NCI-H510A (cell line): Measurements from ENCODE around the gene CHEK1.

ENCODE experiments used
- DNase-seq: peaks from one replicate; lab custom pipeline; 2025; lab: John Stamatoyannopoulos, UW

CHEK1 gene

DNA sequence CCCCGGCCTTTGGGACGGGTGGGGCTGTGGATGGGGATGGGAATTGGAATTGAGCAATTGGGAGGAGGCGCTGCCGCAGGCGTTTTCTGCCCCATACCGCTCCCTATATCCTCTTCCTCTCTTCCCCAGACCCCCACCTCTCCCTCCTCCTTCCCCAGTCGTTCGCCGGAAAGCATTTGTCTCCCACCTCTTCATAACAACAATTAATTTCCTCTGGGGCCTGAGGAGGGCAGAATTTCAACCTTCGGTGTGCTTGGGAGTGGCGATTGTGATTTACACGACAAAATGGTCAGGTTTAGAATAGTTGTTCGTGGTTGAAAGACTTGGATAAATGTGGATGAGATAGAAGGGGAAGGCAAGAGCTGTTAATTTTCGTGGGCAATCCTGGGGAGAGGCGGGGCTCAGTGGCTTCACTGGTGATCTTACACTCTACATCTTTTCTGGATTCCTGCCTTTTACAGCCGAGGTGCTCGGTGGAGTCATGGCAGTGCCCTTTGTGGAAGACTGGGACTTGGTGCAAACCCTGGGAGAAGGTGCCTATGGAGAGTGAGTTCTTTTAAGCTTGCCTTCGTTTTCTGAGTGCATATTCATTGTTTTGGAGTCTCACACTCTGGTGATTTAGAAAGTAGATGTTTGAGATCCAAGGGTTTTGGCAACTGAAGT is 1.5 kb downstream of the CHEK1 start:
- no peak for DNase-seq

DNA sequence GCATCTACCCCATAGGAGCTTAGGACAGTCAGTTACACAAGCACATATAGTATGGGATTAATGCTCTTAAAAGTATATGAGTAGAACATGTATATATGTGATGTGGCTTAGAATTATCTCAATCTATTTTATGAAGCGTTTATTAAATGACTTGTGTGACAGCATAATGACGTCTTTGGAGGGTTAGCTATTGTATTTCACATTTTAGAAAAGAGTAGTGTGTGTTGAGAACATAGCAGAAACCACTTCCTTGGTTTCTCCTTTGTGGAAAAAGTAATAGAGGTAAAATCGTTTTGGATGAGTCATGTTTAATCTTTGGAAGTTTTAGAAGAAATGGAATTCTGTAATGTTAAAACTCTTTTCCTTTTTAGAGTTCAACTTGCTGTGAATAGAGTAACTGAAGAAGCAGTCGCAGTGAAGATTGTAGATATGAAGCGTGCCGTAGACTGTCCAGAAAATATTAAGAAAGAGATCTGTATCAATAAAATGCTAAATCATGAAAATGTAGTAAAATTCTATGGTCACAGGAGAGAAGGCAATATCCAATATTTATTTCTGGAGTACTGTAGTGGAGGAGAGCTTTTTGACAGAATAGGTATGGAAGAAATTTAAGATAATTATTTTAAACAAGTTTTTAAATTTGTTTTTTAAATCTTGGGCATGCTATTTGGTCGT is 2.4 kb downstream of the CHEK1 start:
- no peak for DNase-seq

DNA sequence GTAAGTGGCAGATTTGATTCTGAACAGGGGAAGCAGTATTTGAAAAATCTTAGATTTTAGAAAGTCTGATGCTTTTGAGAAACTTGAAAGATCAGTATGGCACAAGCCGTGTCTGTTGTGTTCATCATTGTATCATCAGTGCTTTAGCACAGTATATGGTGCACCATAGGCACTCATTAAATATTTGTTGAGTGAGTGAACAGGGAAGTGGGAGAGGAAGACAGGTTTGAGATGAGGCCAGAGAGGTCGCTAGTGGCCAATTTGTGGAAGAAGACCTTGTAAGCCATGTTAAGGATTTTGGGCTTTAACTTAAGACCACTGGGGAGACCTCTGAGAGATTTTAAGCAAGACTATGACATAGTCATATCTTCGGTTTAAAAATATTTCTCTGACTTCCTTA is 12.9 kb downstream of the CHEK1 start:
- DNase-seq: no peak

DNA sequence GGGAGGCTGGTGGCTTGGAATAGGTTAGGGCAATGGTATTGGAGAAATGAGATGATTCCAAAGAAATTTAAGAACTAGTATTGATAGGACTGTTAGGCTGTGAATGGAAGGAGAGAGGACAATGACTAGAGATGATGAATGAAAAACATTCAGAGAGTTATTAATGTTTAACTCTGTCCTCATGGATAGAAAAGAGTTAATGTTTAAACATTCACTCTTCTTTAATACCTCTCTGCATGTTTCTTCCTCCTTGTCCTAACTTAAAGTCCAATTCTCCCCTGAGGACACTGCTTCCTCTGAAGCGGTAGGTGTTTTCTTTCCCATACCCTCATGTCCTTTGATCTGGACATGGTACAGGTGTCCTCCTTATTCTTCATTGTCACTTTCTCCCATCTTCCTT is 13.4 kb downstream of the CHEK1 start:
- DNase-seq: no peak

GRCh38 chr11:125645871-125646270 is 20.9 kb downstream of the CHEK1 start:
- no peak for DNase-seq

DNA sequence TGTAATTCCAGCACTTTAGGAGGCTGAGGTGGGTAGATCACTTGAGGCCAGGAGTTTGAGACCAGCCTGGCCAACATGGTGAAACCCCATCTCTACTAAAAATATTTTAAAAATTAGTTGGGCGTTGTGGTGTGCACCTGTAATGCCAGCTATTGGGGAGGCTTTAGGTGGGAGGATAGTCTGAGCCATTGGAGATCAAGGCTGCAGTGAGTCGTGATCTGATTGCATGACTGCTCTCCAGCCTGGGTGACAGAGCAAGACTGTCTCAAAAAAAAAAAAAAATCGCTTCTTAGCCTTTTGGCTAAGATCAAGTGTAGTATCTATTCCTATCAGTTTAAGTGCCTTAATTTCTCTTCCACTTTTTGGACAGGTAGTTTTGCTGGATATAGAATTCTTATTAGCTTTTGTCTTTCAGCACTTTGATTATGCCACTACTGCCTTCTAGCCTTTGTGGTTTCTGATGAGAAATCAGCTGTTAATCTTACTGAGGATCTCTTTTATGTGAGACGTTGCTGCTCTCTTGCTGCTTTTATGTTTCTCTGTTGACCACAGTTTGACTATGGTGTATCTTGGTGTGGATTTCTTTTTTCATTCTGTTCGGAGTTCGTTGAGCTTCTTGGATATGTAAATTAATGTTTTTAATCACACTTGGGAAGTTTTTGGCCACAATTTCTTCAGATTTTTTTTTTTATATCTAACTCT is 24.7 kb downstream of the CHEK1 start:
- no peak for DNase-seq

DNA sequence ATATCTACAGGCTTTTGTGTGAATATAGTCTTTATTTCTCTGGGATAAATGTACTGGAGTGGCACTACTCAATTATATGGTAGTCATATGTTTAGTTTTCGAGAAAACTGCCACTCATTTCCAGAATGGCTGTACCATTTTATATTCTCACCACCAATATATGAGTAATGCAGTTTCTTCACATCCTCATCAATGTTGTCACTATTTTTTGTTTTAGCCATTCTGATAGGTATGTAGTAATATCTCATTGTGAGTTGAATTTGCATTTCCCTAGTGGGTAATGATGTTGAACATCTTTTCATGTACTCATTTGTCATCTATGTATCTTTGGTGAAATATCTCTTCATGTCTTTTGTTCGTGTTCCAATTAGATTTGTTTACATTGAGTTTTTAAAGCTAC is 37.7 kb downstream of the CHEK1 start:
- DNase-seq: no peak

DNA sequence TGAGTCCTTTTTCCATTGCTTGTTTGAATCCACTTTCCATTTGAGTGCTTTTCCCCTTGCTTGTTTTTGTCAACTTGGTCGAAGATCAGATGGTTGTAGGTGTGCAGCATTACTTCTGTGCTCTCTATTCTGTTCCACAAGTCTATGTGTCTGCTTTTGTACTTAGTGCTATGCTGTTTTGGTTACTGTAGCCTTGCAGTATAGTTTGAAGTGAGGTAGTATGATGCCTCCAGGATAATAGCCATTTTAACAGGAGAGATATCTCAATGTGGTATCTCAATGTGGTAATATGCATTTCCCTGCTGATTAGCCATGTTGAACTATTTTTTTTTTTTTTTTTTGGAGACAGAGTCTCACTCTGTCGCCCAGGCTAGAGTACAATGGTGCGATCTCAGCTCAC is 38.9 kb downstream of the CHEK1 start:
- DNase-seq: no peak

GRCh38 chr11:125667151-125667550 is 42.2 kb downstream of the CHEK1 start:
- DNase-seq: no peak

- no peak for DNase-seq
These were observed 45.2 kb downstream of the CHEK1 start for GRCh38 chr11:125670172-125670571.

- no peak for DNase-seq
These were observed 46.6 kb downstream of the CHEK1 start for GRCh38 chr11:125671561-125671960.

GRCh38 chr11:125674210-125674609 is 49.2 kb downstream of the CHEK1 start:
- no peak for DNase-seq

- DNase-seq: no peak
These were observed 50.2 kb downstream of the CHEK1 start for GRCh38 chr11:125675196-125675595.

DNA sequence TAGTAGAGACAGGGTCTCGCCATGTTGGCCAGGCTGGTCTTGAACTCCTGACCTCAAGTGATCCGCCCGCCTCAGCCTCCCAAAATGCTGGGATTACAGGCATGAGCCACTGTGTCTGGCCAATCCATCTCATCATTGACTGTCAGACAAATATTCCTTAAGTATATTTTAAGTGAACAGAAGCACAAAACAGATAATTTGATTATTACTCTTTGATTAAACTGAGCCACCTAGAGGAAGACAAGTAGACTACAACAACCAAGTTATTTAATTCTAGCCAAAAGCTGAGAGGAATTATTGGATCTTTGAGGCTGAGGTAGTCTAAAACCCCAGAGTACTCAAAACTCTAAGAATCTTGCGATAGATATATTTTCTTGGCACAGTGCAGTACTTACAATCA is 54.4 kb downstream of the CHEK1 start:
- no peak for DNase-seq

DNA sequence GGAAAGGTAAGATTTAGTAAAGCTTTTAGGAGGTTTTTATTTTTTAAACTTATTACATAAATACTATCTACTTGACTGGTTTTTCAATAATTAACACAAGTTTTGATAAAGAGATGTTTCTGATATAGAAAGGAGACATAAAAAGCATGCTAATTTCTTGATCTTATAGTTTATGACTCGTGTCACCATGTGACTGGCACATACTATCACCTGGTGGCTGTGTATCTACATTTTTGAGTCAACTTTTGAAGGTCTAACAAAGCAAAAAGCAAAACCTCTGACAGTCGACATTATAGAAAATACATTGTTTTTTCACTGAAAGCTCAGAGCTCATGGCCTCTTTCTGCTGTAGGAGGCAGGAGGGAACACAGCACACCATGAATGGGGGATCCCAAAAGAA is 54.9 kb downstream of the CHEK1 start:
- no peak for DNase-seq

DNA sequence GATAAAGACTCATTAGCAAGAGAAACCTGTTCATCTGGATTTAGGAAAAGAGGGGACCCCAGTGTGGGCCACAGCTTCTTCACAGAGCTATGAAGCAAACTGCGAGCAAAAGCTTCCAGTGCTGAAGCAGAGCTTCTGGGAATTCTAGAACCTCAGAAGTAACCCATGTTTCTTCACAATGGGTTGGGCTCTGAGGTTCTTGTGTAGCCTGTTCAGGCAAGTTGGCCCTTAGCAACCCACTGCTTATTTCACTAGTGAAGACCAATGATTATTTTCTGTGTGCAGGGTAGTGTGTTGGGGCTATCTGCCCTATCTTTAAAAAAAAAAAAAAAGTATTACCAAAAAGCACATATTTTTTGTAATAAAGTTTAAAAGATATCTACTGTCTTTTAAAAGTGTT is 55.8 kb downstream of the CHEK1 start, which contains the start of gene ACRV1:
Gene ACRV1, minus strand, starts transcription at position 101 of the 400 bp plus-strand sequence. Its CDS starts 67 bp downstream, at position 34.
- DNase-seq: no peak

- DNase-seq: no peak
These were observed 60.3 kb downstream of the CHEK1 start for GRCh38 chr11:125685228-125685627.

- DNase-seq: no peak
These were observed 63.1 kb downstream of the CHEK1 start for GRCh38 chr11:125688066-125688465.

- DNase-seq: no peak
These were observed 63.7 kb downstream of the CHEK1 start for GRCh38 chr11:125688632-125689031.

DNA sequence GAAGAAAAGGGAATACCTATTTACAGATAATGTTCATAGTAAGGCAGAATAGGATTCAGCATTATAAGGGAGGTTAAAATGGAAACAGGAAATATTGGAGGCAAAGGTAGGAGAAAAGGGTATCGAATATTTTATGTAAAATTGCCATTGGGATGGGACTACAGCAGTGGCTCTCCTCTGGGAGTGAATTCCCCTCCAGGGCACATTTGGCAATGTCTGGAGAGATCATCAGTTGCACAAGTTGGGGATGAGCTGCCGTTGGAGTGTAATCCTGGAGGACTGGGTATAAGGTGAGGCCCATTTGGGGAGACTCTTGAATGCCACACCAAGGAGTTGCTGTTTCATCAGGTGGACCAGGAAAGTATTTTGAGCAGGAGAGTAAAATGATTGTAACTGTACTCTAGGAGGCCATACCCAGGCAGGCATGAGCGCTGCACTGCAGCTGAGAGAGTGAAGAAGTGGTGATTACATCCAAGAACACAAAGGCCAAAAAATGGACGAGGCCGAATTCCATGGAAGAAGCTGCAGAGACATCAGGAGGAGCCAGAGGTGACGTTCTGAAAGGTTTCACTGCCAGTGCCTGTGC is 64.4 kb downstream of the CHEK1 start:
- DNase-seq: no peak

DNA sequence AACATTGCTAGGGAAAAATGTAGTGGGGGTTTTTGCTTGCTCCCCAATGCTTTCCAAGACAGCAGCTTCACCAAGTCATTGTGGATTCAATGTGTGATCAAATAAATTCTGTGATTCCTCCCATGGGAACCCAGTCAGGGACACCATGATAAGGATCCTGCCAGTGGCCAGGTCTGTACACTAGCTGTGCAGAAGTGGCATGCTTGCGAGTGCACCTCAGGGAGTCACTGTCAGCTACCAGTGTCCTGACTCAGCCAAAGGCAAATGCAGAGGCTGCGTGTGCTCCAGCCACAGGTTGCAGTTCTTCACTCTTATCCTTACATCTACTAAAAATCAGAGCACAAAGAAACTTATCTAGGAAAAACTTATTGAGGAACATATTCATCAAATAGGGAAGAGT is 65.0 kb downstream of the CHEK1 start:
- no peak for DNase-seq

DNA sequence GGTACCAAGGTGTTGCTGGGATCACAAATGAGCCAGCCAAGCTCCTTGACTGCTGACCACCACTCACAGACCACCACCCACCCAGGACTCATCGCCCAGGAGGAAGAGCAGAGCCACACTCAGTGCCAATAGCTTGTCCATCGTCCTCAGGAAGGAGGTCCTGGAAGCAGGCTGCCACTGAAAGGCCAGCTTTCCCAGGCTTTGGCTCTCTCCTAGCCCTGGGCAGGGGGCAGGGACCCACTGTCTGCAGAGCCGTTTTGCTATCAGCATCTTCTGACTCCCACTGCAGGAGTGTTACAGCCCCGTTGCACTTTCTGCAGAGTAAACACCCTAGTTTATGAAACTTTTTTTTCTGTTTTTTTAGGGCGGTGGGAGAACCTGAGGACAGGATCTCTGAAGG is 67.9 kb downstream of the CHEK1 start:
- DNase-seq: no peak

- no peak for DNase-seq
These were observed 70.0 kb downstream of the CHEK1 start for GRCh38 chr11:125694951-125695350.
